Neuronal stem cell (in vitro differentiated cells): ENCODE data around the gene BTLA.
"Not testable (repeated sequence)": the region's sequence is repeated elsewhere in the genome, so short reads cannot be mapped to it uniquely, and the experiment has no call there.

ENCODE experiments used
- DNase-seq: peaks from one replicate; pipeline ENCODE4 v3.0.0-alpha.2; 2013; ENCODE audit warnings: low spot score
- H2AFZ ChIP-seq: one replicate; pipeline ENCODE4 v1.6.1; 2013; ENCODE audit warnings: mild to moderate bottlenecking, low read length, inconsistent platforms
- H2AK5ac ChIP-seq: 2 replicates; pipeline ENCODE4 v1.6.1; 2013; ENCODE audit warnings: low read depth, mild to moderate bottlenecking, inconsistent platforms, low read length, moderate library complexity, mixed read lengths
- H2BK120ac ChIP-seq: 2 replicates; pipeline ENCODE4 v1.6.1; 2013; ENCODE audit warnings: low read depth, mild to moderate bottlenecking, inconsistent platforms, low read length, moderate library complexity, mixed read lengths
- H2BK12ac ChIP-seq: one replicate; pipeline ENCODE4 v1.6.1; 2013; ENCODE audit warnings: low read length, inconsistent platforms
- H2BK15ac ChIP-seq: 2 replicates; pipeline ENCODE4 v1.6.1; 2013; ENCODE audit warnings: mild to moderate bottlenecking, low read length, inconsistent platforms, mixed read lengths
- H2BK5ac ChIP-seq: one replicate; pipeline ENCODE4 v1.6.1; 2013; ENCODE audit warnings: inconsistent platforms, mild to moderate bottlenecking, low read length, moderate library complexity
- H3K14ac ChIP-seq: one replicate; pipeline ENCODE4 v1.6.1; 2013; ENCODE audit warnings: low read length, inconsistent platforms
- H3K18ac ChIP-seq: 2 replicates; pipeline ENCODE4 v1.6.1; 2013; ENCODE audit warnings: low read length, inconsistent platforms
- H3K23ac ChIP-seq: 2 replicates; pipeline ENCODE4 v1.6.1; 2013; ENCODE audit warnings: low read depth, mild to moderate bottlenecking, mixed read lengths, low read length, inconsistent platforms; ENCODE audit not compliant: poor library complexity
- H3K27ac ChIP-seq: replicated peaks from 3 replicates; pipeline ENCODE4 v1.5.1; 2013; ENCODE audit warnings: low read length, inconsistent platforms
- H3K27me3 ChIP-seq, 3 experiments: 2 replicates each; pipeline ENCODE4 v1.6.1; 2013; ENCODE audit warnings: low read length in 3 of 3, mild to moderate bottlenecking in 2 of 3, inconsistent platforms in 1 of 3, low read depth in 1 of 3, mixed read lengths in 1 of 3, moderate library complexity in 1 of 3; ENCODE audit not compliant: control insufficient read depth in 3 of 3, insufficient read depth in 3 of 3
- H3K36me3 ChIP-seq, 2 donors: replicated peaks in 1 of 2; 2 replicates each; pipeline ENCODE4 v1.6.1; 2013; ENCODE audit warnings: low read length in 2 of 2; ENCODE audit not compliant: control insufficient read depth in 2 of 2, insufficient read depth in 2 of 2
- H3K4ac ChIP-seq: 2 replicates; pipeline ENCODE4 v1.6.1; 2013; ENCODE audit warnings: inconsistent platforms, mild to moderate bottlenecking, low read length, moderate library complexity
- H3K4me1 ChIP-seq, 2 donors: 1 replicate in 1 of 2; 2 replicates in 1 of 2; pipeline ENCODE4 v1.6.1; 2013; ENCODE audit warnings: low read length in 2 of 2, low read depth in 1 of 2; ENCODE audit not compliant: control insufficient read depth in 2 of 2, insufficient read depth in 1 of 2
- H3K4me2 ChIP-seq: one replicate; pipeline ENCODE4 v1.6.1; 2013; ENCODE audit warnings: mild to moderate bottlenecking, low read length, inconsistent platforms; ENCODE audit not compliant: insufficient read depth, poor library complexity, severe bottlenecking
- H3K4me3 ChIP-seq, 2 donors: 2 replicates each; pipeline ENCODE4 v1.5.1; 2013; ENCODE audit warnings: low read length in 2 of 2, mild to moderate bottlenecking in 2 of 2, inconsistent platforms in 1 of 2, moderate library complexity in 1 of 2
- H3K79me1 ChIP-seq: one replicate; pipeline ENCODE4 v1.6.1; 2013; ENCODE audit warnings: low read depth, mild to moderate bottlenecking, inconsistent platforms, low read length, moderate library complexity
- H3K9ac ChIP-seq: one replicate; pipeline ENCODE4 v1.6.1; 2013; ENCODE audit warnings: mild to moderate bottlenecking, low read depth, low read length, inconsistent platforms; ENCODE audit not compliant: poor library complexity
- H3K9me3 ChIP-seq, 2 donors: replicated peaks in 1 of 2; 2 replicates each; pipeline versions ENCODE3 to v1.6.1; 2013; ENCODE audit warnings: low read length in 2 of 2, mild to moderate bottlenecking in 2 of 2, inconsistent platforms in 1 of 2, low read depth in 1 of 2, mixed read lengths in 1 of 2, moderate library complexity in 1 of 2; ENCODE audit not compliant: control insufficient read depth in 2 of 2, insufficient read depth in 1 of 2
- H4K8ac ChIP-seq: one replicate; pipeline ENCODE4 v1.6.1; 2013; ENCODE audit warnings: low read depth, mild to moderate bottlenecking, inconsistent platforms, low read length, moderate library complexity
- H4K91ac ChIP-seq: one replicate; pipeline ENCODE4 v1.6.1; 2013; ENCODE audit warnings: low read length, low read depth, mild to moderate bottlenecking, inconsistent platforms; ENCODE audit not compliant: poor library complexity
- WGBS, 2 donors: extraction: QIAGEN DNeasy Blood & Tissue Kit; methylation state at CpG; one replicate each; pipeline ENCODE4 v1.1.7; 2013; ENCODE audit warnings: missing lambda C conversion rate in 2 of 2, mixed read lengths in 1 of 2; ENCODE audit not compliant: insufficient read length in 2 of 2, insufficient replicate concordance in 1 of 2; ENCODE audit errors: extremely low coverage in 2 of 2; 5-methylcytosine and 5-hydroxymethylcytosine counted together

BTLA gene

DNA sequence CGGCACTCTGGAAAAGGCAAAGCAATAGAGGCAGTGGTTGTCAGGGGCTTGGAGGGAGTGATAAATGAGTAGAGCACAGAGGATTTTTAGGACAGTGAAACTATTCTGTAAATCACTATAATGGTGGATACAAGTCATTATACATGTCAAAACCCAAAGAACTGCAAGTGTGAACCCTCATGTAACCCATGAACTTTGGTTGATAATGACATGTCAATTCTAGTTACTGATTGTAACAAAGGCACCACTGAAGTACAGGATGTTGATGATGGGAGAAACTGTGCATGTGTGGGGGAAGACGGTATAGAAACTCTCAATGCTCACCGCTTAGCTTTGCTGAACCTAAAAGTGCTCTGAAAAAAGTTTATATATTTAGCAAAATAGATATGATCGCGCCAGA is 36.0 kb downstream of the BTLA start:
- no peak overlapping the region for H3K18ac ChIP-seq
- no peak overlapping the region for H3K4ac ChIP-seq
- H3K14ac ChIP-seq, result no peak overlapping the region
- no peak overlapping the region for H4K8ac ChIP-seq
- no peaks in the 10 kb centered on the region for H3K36me3 ChIP-seq
- H3K23ac ChIP-seq, result no peak overlapping the region
- H3K9ac ChIP-seq, result no peak overlapping the region
- H3K9me3 ChIP-seq, result no peaks in the 10 kb centered on the region
- H2BK120ac ChIP-seq, result no peak overlapping the region
- H3K4me1 ChIP-seq, result no peaks in the 10 kb centered on the region
- H2AK5ac ChIP-seq, result no peak overlapping the region
- no peak overlapping the region for H2BK12ac ChIP-seq
- no peak overlapping the region for H2BK15ac ChIP-seq
- WGBS, 2 donors, result no CpG with 5 or more reads among the region's 5 CpGs
- H3K79me1 ChIP-seq, result no peaks in the 10 kb centered on the region
- no peak overlapping the region for H3K4me3 ChIP-seq
- DNase-seq, result no peak
- no peak overlapping the region for H2BK5ac ChIP-seq
- H3K27ac ChIP-seq, result no peak overlapping the region
- no peak overlapping the region for H2AFZ ChIP-seq
- no peaks in the 10 kb centered on the region for H3K27me3 ChIP-seq
- H4K91ac ChIP-seq, result no peak overlapping the region
- H3K4me2 ChIP-seq, result no peak overlapping the region

DNA sequence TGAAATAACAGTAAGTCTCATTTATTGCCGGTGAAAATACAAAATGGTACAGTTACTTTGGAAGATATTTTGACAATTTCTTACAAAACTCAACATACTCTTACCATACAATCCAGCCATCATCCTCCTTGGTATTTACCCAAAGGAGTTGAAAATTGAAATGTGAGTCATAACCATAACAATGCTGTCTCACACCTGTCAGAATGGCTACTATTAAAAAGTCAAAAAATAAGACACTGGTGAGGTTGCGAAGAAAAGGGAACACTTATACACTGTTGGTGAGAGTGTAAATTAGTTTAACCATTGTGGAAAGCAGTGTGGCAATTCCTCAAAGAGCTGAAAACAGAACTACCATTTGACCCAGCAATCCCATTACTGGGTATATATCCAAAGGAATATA is 37.5 kb downstream of the BTLA start:
- H3K79me1 ChIP-seq, H2BK12ac ChIP-seq, H2BK5ac ChIP-seq, H3K9me3 ChIP-seq, DNase-seq, H3K4me2 ChIP-seq, H3K18ac ChIP-seq, H3K4me1 ChIP-seq, H2BK15ac ChIP-seq, H3K14ac ChIP-seq, H2BK120ac ChIP-seq, H2AK5ac ChIP-seq, H3K27me3 ChIP-seq, H3K4ac ChIP-seq, H4K8ac ChIP-seq, H3K9ac ChIP-seq, H3K4me3 ChIP-seq, H3K23ac ChIP-seq, H3K36me3 ChIP-seq, H3K27ac ChIP-seq, H2AFZ ChIP-seq, H4K91ac ChIP-seq: not testable (repeated sequence)
- no CpG with 5 or more reads among the region's 2 CpGs for WGBS, 2 donors

- no CpG with 5 or more reads among the region's 2 CpGs for WGBS, 2 donors
- Histone ChIP-seq H3K14ac (no peak overlapping the region), H3K27me3 (no peaks in the 10 kb centered on the region), H3K9ac (no peak overlapping the region), H3K27ac (no peak overlapping the region), H3K79me1 (no peaks in the 10 kb centered on the region), H2BK15ac (no peak overlapping the region), H3K23ac (no peak overlapping the region), H2AFZ (no peak overlapping the region), H3K36me3 (no peaks in the 10 kb centered on the region), H3K18ac (no peak overlapping the region), H3K9me3 (no peaks in the 10 kb centered on the region), H3K4me3 (no peak overlapping the region), H2BK5ac (no peak overlapping the region), H3K4me2 (no peak overlapping the region), H2BK12ac (no peak overlapping the region), H3K4me1 (no peaks in the 10 kb centered on the region), H4K91ac (no peak overlapping the region), H2BK120ac (no peak overlapping the region), H4K8ac (no peak overlapping the region), H3K4ac (no peak overlapping the region), H2AK5ac (no peak overlapping the region)
- no peak for DNase-seq
Observed at GRCh38 chr3:112460519-112461195, 38.6 kb downstream of the BTLA start.

DNA sequence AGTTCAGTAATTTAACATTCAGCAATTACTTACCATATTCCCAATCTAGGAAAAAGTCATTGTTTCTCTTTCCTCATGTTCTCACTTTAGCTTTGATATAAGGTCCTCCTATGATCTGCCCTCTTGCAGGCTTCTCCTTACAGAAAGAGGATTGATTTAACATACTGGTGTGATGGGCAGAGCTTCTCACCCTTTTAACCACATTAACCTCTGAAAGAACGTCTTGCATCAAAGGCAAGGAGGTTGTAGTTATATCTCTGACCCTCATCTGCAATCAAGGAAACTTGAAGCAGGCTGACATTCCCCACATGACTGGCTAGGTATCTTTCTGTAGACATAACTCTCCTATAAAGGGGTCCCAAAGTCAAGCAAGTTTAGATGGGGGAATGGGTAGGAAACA is 39.5 kb downstream of the BTLA start:
- Histone ChIP-seq H3K4me2 (no peak overlapping the region), H3K36me3 (no peaks in the 10 kb centered on the region), H3K4ac (no peak overlapping the region), H2BK12ac (no peak overlapping the region), H4K8ac (no peak overlapping the region), H3K4me1 (no peaks in the 10 kb centered on the region), H2AFZ (no peak overlapping the region), H2BK5ac (no peak overlapping the region), H3K4me3 (no peak overlapping the region), H3K9me3 (no peaks in the 10 kb centered on the region), H2BK120ac (no peak overlapping the region), H3K27ac (no peak overlapping the region), H4K91ac (no peak overlapping the region), H3K27me3 (no peaks in the 10 kb centered on the region), H3K14ac (no peak overlapping the region), H2AK5ac (no peak overlapping the region), H3K23ac (no peak overlapping the region), H3K79me1 (no peaks in the 10 kb centered on the region), H2BK15ac (no peak overlapping the region), H3K9ac (no peak overlapping the region), H3K18ac (no peak overlapping the region)
- no peak for DNase-seq
- no CpG with 5 or more reads among the region's 1 CpG for WGBS, 2 donors
